ENCODE results near the gene SLC44A3.

SLC44A3 gene

GRCh38 chr1:94908190-94908589, 88.0 kb downstream of the SLC44A3 start:
- DNase-seq (ENCODE audit: low spot score) = no peak

DNA sequence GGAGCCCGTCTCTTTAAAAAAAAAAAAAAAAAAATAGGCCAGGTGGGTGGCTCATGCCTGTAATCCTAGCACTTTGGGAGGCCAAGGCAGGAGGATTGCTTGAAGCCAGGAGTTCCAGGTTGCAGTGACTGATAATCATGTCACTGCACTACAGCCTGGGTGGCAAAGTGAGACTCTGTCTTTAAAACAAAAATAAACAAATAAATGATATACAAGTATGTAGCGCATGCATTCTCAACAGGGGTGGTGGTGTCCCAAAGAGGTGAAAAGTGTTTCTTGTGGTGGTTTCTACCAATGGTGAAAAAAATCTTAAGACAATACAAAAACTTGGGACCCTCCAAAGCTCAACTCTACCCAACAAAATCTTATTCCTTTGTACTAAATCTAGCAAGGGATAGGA, 88.8 kb downstream of the SLC44A3 start:
- DNase-seq (ENCODE audit: low spot score) = no peak

DNA sequence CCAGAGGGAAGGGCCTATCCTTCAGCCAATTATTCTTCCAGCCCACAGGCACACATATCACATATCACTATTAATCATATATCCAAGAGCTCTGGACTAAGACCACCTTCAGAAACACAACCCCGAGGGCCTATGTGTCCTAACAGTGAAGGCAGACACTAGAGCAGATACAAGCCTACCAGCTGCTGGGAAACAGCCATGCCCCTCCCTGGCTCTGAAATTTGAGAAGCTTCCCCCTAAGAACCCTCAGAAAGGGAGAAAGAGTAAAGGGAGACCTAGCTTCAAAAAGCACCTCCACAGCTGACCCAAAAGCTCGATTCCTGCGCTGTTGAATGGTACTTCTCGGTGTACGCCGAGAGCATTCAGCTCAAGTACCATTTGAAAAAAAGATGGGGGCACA, 89.3 kb downstream of the SLC44A3 start:
- no peak for DNase-seq (ENCODE audit: low spot score)

- no peak for DNase-seq (ENCODE audit: low spot score)
Observed at GRCh38 chr1:94912263-94913184, 92.4 kb downstream of the SLC44A3 start.

DNA sequence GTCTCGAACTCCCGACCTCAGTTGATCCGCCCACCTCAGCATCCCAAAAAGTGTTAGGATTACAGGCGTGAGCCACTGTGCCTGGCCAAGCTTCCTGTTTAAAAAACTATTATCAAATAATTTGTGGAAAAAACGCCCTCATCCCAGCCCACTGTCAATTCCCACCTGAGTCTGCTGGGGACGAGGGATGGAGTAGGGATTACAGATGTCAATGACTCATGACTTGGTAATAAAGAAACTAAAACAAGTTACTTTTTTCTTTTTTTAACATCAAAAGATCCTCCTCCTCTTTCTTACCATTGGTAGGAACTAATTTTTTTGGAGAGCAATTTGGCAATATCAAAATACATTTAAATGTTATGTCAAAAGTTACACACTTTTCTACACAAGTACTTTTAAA, 97.1 kb downstream of the SLC44A3 start:
- DNase-seq (ENCODE audit: low spot score) = no peak

GRCh38 chr1:94919241-94920030, 99.3 kb downstream of the SLC44A3 start:
- no peak for DNase-seq (ENCODE audit: low spot score)

DNA sequence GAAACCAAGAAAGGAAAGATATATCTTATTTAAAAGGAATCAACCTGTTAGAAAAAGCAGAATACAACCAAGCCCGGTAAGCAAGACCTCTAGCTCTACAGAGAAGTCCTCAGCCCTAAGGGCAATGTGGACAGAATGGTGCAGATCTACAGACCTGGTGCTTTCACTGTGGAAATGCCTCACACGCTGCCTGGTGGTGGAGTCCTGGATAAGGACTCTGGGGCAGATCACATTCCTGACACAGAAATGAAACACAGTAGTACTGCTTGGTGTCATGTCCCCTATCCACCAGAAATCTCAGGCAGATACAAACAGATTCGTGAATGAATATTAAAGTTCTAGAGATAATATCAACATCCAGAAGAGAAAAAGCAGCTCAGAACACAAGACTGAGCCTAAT, 99.9 kb downstream of the SLC44A3 start:
- DNase-seq (ENCODE audit: low spot score) = no peak

DNA sequence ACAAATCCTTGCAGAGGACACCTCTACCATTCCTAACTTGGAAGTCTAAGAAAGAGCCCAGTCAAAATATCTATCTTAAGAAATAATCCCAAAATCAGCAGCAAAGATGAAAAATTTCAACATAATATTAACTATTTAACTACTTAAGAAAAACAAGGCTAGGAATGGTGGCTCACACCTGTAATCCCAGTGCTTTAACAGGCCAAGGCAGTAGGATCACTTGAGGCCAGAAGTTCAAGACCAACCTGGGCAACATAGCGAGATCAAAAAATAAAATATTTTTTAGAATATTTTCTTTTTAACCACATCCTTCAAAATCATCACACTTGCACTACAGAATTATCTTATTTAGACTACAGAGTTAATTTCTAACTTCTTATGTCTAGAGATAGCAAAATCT, 101.8 kb downstream of the SLC44A3 start:
- DNase-seq (ENCODE audit: low spot score) = no peak

DNA sequence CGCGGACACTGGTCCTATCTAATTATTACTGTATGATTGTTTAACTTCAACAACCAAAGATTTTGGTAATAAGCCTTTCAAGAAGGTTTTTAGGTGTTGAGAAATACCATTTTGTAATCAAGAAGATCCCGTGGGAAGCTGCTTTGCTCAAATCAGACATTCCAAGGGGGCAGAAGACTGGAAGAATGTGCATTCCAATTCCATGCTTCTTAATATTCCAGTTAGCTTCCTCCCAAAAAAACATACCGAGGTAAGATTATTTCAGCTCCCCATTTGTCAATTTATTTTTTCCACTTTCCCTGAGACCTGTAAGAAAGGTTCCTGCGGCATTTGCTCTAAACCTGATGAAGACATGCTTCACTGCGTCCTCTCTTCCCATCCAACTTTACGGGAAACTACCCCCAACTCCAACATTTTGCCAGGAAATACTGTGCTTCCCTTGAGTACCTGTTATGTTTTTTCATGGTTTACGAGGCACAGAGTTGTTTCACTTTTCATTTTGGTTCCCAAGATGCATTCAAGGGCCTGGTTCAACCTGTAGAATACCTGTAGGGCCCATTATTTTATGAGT, 102.7 kb downstream of the SLC44A3 start:
- DNase-seq (ENCODE audit: low spot score) = no peak

DNA sequence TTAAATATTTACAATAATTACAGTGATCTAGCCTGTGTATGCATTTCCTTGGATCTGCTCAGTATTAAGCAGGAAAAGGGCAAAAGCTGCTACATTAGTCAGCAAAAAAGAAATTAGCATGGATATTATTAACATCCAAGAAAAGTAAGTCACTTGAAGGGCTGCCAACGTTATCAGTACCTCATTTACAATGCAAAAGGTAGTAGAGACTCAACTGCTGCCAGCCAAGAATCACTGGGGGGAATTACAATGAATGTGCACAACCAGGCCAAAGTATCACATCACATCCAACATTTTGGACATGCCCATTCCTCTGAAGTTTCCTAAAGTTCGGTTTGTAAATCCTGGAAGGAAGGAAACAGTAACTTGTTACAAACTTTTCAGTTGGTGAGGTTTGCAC, 104.8 kb downstream of the SLC44A3 start:
- DNase-seq (ENCODE audit: low spot score) = no peak

- peak; percentile 47 for DNase-seq (ENCODE audit: low spot score)
Observed at GRCh38 chr1:94925561-94926125, 105.5 kb downstream of the SLC44A3 start.

GRCh38 chr1:94926126-94926914, 106.2 kb downstream of the SLC44A3 start:
- peak; percentile 33 for DNase-seq (ENCODE audit: low spot score)

DNA sequence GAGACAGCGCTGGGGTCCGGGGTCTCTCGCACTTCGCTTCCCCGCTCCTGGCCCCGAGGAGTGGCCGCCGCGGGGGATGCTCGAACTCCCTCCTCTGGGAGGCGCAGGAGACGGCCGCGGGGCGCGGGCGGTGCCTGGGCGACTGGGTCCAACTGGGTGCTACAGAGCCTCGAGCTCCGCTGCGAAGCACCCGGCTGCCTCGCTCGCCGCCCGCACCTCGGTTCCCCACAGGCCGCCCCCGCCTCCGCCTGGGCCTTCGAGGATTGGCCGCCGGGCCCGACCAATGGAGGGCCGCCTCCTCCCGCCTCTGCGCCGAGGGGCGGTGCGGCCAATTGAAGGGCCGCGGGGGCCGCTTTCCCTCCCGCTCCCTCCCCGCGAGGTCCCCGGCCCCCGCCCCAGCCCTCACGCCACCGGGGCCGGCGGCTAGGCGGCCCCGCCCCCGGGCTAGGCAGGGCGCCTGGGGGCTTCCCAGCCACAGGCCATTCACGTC, 106.8 kb downstream of the SLC44A3 start, which contains the start of gene CNN3:
Gene CNN3, minus strand, starts transcription at position 196 of the 490 bp plus-strand sequence. CDS start 216 bp downstream, outside the sequence.
- peak; percentile 73 for DNase-seq (ENCODE audit: low spot score)

DNA sequence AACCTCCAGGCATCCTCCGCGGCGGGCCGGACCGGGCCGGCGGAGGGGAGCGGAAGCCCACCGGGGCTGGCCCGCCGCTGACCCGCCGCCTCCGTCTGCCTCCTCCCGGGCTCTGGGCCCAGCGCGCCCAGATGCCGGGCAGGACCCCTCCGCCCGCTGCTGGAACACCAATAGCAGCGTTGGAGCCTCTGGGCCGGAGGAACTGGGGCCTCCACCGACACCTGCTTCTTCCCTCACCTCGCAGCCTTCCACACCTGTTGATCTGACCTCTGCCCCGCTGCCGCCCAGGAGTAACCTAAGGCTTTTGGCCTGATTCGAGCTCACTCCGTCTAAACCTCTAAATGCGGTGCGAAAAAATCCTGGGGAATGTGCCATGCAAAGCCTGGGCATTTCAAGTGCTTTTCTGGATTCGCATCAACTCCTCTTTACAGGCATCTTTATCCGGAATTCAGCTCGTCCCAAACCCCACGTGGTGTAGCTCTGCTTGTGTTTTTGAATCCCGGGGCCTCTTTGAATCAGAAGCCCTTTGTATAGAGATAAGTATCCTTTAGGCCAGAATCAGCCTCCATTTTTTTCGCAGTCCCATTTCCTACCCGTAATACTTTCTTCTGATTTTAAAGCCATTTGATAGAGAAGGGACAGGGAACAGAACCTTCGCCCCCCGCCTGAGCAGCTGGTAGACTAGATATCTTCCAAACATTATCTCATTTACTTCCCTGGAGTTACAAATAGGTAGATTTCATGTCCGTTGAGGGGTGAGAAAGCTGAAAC, 107.4 kb downstream of the SLC44A3 start:
- DNase-seq (ENCODE audit: low spot score) = no peak

- DNase-seq (ENCODE audit: low spot score) = no peak
Observed at GRCh38 chr1:94928293-94928939, 108.3 kb downstream of the SLC44A3 start.

GRCh38 chr1:94929351-94930217, 109.4 kb downstream of the SLC44A3 start:
- no peak for DNase-seq (ENCODE audit: low spot score)

GRCh38 chr1:94931254-94931841, 111.2 kb downstream of the SLC44A3 start:
- DNase-seq (ENCODE audit: low spot score) = no peak

GRCh38 chr1:94934551-94934950, 114.4 kb downstream of the SLC44A3 start:
- DNase-seq (ENCODE audit: low spot score) = no peak

DNA sequence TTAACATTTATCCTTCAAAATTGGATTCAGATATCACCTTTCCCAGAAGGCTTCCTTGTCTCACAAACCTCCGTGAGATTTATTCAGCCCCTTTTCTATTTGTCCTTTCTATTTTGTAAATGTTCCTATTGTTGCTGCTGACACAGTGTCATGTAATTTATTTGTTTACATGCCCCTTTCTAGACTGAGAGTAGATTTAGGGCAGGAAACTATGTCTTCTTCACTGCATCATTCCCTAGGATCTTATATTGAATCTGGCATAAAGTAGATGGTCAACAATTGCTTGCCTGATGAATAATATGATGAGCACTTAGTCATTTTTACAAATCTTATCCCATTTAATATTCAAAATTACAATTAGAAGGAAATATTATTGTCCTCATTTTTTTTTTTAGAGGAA, 114.9 kb downstream of the SLC44A3 start:
- no peak for DNase-seq (ENCODE audit: low spot score)

Data from germinal center (tissue), 1 donor.